ENCODE results near the gene SLF2. TPM values are rescaled to one million over a fixed set of nuclear protein-coding genes. Genes with fewer than 3 reads are reported as not detected.
A peak's percentile ranks its signal among the peaks of the same experiment; 100 is the strongest.

The SLF2 gene
- total RNA-seq, 1 experiment from 2014 or later: 50.1 TPM

DNA sequence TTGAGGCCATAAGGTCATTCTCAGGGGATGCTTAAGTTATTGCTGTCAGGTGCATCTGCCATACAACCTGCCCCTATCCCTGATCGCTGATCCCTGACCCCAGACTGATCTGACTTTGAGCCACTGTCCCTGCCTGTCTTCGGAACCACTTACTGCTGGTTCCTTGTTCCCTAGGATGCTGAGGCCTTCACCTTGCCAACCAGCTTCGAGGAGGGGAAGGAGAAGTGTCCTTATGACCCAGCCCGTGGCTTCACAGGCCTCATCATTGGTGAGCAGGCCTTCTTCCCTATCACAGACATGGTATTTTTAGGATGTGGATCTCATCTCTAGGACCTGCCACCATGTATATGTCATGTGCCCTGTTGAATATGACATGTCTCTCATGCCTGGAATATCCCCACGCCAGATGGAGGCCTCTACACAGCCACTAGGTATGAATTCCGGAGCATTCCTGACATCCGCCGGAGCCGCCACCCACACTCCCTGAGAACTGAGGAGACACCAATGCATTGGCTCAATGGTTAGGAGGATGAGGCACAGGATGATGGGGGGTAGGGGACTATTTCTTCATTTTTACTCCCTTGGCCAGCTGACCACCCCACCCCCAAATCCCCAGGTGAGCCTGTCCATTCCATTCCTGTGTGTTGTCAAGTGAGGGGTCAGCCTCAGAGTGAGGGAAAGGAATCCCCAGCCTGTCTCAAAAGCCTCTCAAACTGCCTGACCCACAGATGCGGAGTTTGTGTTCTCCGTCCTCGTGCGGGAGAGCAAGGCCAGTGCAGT, 65.5 kb downstream of the SLF2 start:
- Histone ChIP-seq H3K36me3 (peaks cover 28% of the 10 kb centered on the region), H3K4me3 (no peak overlapping the region), H3K4me1 (replicated peaks) (peaks cover 6% of the 10 kb centered on the region), H3K27me3 (replicated peaks) (no peaks in the 10 kb centered on the region), H3K27ac (no peak overlapping the region), H3K9me3 (replicated peaks) (no peaks in the 10 kb centered on the region)
- DNase-seq (ENCODE audit: low read depth in 1 of 2, low spot score in 2 of 2): peak in 1 of 2 experiments; percentile 30

- H3K4me3 ChIP-seq: no peak overlapping the region
- no peaks in the 10 kb centered on the region for H3K9me3 ChIP-seq (replicated peaks)
- H3K36me3 ChIP-seq: peaks cover 28% of the 10 kb centered on the region
- peaks cover 6% of the 10 kb centered on the region for H3K4me1 ChIP-seq (replicated peaks)
- H3K27ac ChIP-seq: no peak overlapping the region
- no peak for DNase-seq (ENCODE audit: low read depth in 1 of 2, low spot score in 2 of 2)
- no peaks in the 10 kb centered on the region for H3K27me3 ChIP-seq (replicated peaks)
These were observed 66.1 kb downstream of the SLF2 start for GRCh38 chr10:100978901-100979195.

DNA sequence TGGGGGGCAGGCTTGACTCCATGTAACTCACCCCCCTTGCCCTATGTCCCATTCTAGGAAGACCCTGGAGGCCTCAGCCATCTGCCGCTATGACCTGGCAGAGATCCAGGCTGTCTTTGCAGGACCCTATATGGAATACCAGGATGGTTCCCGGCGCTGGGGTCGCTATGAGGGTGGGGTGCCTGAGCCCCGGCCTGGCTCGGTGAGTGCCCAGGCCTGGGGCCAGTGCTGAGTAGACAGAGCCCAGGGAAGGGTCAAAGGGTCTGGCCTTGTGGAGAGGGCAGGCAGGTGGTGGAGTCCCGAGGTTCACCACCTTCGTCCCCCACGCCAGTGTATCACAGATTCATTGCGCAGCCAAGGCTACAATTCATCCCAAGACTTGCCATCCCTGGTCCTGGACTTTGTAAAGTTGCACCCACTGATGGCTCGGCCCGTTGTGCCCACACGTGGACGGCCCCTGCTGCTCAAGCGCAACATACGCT, 67.1 kb downstream of the SLF2 start:
- peak in 1 of 2 experiments; percentile 42 for DNase-seq (ENCODE audit: low read depth in 1 of 2, low spot score in 2 of 2)
- Histone ChIP-seq H3K27ac (no peak overlapping the region), H3K4me3 (no peak overlapping the region), H3K9me3 (replicated peaks) (no peaks in the 10 kb centered on the region), H3K36me3 (peaks cover 29% of the 10 kb centered on the region), H3K27me3 (replicated peaks) (no peaks in the 10 kb centered on the region), H3K4me1 (replicated peaks) (peaks cover 6% of the 10 kb centered on the region)

DNA sequence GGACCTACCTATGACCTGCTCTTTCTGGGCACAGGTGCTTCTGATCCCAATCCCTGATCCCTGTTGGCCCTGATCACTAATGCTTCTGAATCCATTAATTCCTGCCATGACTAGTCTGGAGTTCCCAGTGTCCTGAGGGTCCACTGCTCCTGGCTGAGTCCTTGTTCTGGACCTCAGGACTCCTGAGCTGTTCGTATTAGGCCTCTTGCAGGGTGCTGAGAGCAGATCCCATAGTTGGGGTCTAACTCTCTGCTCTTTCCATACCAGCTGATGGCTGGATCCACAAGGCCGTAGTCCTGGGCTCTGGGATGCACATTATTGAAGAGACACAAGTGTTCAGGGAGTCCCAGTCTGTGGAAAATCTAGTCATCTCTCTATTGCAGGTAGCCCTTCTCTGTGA, 67.5 kb downstream of the SLF2 start:
- Histone ChIP-seq H3K9me3 (replicated peaks) (no peaks in the 10 kb centered on the region), H3K36me3 (peaks cover 33% of the 10 kb centered on the region), H3K27ac (no peak overlapping the region), H3K4me1 (replicated peaks) (peaks cover 3% of the 10 kb centered on the region), H3K4me3 (no peak overlapping the region), H3K27me3 (replicated peaks) (no peaks in the 10 kb centered on the region)
- peak in 1 of 2 experiments; percentile 18 for DNase-seq (ENCODE audit: low read depth in 1 of 2, low spot score in 2 of 2)

GRCh38 chr10:100980711-100981110, 67.9 kb downstream of the SLF2 start:
- H3K4me1 ChIP-seq (replicated peaks): no peaks in the 10 kb centered on the region
- no peaks in the 10 kb centered on the region for H3K27me3 ChIP-seq (replicated peaks)
- H3K36me3 ChIP-seq: peaks cover 35% of the 10 kb centered on the region
- no peak overlapping the region for H3K27ac ChIP-seq
- no peak overlapping the region for H3K4me3 ChIP-seq
- H3K9me3 ChIP-seq (replicated peaks): no peaks in the 10 kb centered on the region
- peak in 1 of 2 experiments; percentile 28 for DNase-seq (ENCODE audit: low read depth in 1 of 2, low spot score in 2 of 2)

DNA sequence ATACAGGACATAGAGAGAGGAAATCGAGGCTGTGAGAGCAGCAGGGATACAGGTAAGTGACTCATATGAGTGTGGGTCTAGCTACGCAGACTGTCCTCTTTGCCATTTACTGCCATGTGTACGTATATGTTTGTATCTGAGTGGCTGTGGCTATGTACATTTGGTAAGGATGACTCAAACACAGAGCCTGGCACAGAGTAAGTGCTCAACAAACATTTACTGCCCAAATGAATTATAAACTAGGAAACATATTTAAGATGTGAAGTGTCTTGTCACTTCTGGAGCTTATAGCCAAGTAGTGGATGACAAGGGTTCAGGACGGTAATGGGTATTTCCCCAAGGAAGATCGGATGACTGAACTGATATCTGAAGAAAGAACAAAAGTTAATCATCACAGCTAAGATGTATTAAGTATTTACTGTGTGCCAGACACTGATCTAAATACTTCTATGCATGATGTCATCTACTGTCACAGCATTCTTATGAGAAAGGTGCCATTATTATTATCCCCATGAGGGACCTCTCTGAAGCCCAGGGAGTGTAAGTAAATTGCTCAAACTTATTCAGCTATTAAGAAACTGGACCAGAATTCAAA, 68.5 kb downstream of the SLF2 start:
- no peaks in the 10 kb centered on the region for H3K9me3 ChIP-seq (replicated peaks)
- H3K4me1 ChIP-seq (replicated peaks): peaks cover 3% of the 10 kb centered on the region
- H3K36me3 ChIP-seq: peaks cover 40% of the 10 kb centered on the region
- no peak for DNase-seq (ENCODE audit: low read depth in 1 of 2, low spot score in 2 of 2)
- H3K27me3 ChIP-seq (replicated peaks): no peaks in the 10 kb centered on the region
- no peak overlapping the region for H3K27ac ChIP-seq
- no peak overlapping the region for H3K4me3 ChIP-seq

DNA sequence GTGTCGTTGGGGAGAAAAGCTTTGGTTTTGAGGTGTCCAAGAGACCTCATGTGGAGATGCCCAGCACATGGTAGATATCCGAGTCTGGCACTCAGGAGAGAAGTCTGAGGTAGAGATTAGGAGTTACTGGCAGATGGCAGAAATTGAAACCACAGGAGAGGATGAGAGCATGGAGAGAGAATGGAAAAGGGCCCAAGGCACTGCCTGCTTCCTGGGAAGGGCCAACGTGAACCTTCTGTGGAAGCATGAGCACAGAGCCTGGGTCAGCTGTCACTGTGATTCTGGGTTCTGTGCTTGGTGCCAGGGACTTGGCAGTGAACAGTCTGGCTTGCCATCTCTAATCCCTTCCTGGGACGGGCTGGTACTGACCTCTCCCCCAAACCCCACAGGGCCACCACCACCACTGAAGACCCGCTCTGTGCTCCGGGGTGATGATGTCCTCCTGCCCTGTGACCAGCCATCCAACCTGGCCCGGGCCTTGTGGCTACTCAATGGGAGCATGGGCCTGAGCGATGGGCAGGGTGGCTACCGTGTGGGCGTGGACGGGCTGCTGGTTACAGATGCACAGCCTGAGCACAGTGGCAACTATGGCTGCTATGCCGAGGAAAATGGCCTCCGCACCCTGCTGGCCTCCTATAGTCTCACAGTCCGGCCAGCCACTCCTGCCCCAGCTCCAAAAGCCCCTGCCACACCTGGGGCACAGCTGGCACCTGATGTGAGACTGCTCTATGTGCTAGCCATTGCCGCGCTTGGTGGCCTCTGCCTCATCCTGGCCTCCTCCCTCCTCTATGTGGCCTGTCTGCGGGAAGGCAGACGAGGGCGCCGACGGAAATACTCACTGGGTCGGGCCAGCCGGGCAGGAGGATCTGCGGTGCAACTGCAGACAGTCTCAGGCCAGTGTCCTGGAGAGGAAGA, 70.4 kb downstream of the SLF2 start:
- peaks cover 54% of the 10 kb centered on the region for H3K36me3 ChIP-seq
- no peaks in the 10 kb centered on the region for H3K27me3 ChIP-seq (replicated peaks)
- no peak for DNase-seq (ENCODE audit: low read depth in 1 of 2, low spot score in 2 of 2)
- H3K27ac ChIP-seq: no peak overlapping the region
- H3K9me3 ChIP-seq (replicated peaks): no peaks in the 10 kb centered on the region
- no peak overlapping the region for H3K4me3 ChIP-seq
- H3K4me1 ChIP-seq (replicated peaks): peaks cover 15% of the 10 kb centered on the region

DNA sequence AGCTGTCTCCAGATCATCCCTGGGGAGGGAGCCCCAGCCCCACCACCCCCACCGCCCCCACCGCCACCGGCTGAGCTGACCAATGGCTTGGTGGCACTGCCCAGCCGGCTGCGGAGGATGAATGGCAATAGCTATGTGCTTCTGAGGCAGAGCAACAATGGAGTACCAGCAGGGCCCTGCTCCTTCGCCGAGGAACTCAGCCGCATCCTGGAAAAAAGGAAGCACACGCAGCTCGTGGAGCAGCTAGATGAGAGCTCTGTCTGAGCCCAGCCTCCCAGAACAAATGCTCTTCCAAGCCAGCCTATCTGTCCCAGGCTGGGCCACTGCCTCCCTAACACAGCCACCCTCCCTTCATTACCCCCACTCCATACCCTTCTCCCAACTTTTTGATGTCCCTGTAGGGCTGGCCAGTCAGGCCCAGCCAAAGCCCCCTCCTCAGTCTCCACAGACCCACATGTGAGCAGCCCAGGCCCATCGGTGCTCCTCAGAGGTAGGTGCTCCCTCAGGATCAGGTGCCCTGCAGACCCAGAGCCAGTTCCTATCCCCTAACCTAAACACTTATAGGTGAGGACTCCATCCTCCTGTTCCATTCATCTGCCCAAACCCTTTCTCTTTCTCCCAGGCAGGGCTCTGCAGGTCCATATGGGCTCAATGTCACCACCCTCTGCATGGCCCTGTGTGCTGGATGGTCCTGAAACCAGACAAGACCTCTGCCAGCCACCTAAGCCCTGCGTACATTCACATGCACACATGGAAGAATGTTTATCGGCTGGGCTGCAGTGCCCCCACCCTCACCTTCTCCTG, 71.3 kb downstream of the SLF2 start:
- no peaks in the 10 kb centered on the region for H3K9me3 ChIP-seq (replicated peaks)

GRCh38 chr10:100984672-100985177, 72.0 kb downstream of the SLF2 start:
- DNase-seq (ENCODE audit: low read depth in 1 of 2, low spot score in 2 of 2): no peak
- Histone ChIP-seq H3K27ac (no peak overlapping the region), H3K4me1 (replicated peaks) (peaks cover 16% of the 10 kb centered on the region), H3K27me3 (replicated peaks) (no peaks in the 10 kb centered on the region), H3K9me3 (replicated peaks) (no peaks in the 10 kb centered on the region), H3K4me3 (no peak overlapping the region), H3K36me3 (peaks cover 65% of the 10 kb centered on the region)

More for the DNA sequence above, 71.3 kb downstream of the SLF2 start:
- no peak for DNase-seq (ENCODE audit: low read depth in 1 of 2, low spot score in 2 of 2)
- Histone ChIP-seq H3K4me1 (replicated peaks) (peaks cover 16% of the 10 kb centered on the region), H3K4me3 (no peak overlapping the region), H3K36me3 (peaks cover 59% of the 10 kb centered on the region), H3K27me3 (replicated peaks) (no peaks in the 10 kb centered on the region), H3K27ac (no peak overlapping the region)

GRCh38 chr10:100985336-100985735, 72.6 kb downstream of the SLF2 start:
- H3K27ac ChIP-seq: no peak overlapping the region
- peaks cover 16% of the 10 kb centered on the region for H3K4me1 ChIP-seq (replicated peaks)
- DNase-seq (ENCODE audit: low read depth in 1 of 2, low spot score in 2 of 2): no peak
- H3K27me3 ChIP-seq (replicated peaks): no peaks in the 10 kb centered on the region
- H3K36me3 ChIP-seq: peaks cover 65% of the 10 kb centered on the region
- H3K9me3 ChIP-seq (replicated peaks): no peaks in the 10 kb centered on the region
- H3K4me3 ChIP-seq: no peak overlapping the region

DNA sequence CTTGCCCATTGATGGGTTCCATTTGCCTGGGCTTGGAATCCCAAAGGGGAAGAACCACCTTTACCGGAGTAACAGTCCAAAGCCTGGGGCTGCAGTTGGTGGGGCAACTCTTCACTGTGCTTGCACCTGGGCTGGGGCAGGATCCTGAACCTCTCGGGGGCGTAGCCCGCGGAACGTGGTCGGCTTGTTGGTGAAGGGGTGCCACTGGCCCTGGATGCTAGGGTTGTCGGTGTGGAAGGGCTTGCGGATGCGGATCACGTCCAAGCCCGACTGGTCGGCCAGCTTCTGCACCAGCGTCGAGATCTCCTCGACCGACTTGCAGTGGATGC, 73.8 kb downstream of the SLF2 start:
- Histone ChIP-seq H3K4me3 (peak overlapping the region; percentile 90), H3K9me3 (replicated peaks) (no peaks in the 10 kb centered on the region), H3K27ac (no peak overlapping the region), H3K4me1 (replicated peaks) (peaks cover 16% of the 10 kb centered on the region), H3K36me3 (peaks cover 68% of the 10 kb centered on the region), H3K27me3 (replicated peaks) (no peaks in the 10 kb centered on the region)
- DNase-seq (ENCODE audit: low read depth in 1 of 2, low spot score in 2 of 2): no peak

DNA sequence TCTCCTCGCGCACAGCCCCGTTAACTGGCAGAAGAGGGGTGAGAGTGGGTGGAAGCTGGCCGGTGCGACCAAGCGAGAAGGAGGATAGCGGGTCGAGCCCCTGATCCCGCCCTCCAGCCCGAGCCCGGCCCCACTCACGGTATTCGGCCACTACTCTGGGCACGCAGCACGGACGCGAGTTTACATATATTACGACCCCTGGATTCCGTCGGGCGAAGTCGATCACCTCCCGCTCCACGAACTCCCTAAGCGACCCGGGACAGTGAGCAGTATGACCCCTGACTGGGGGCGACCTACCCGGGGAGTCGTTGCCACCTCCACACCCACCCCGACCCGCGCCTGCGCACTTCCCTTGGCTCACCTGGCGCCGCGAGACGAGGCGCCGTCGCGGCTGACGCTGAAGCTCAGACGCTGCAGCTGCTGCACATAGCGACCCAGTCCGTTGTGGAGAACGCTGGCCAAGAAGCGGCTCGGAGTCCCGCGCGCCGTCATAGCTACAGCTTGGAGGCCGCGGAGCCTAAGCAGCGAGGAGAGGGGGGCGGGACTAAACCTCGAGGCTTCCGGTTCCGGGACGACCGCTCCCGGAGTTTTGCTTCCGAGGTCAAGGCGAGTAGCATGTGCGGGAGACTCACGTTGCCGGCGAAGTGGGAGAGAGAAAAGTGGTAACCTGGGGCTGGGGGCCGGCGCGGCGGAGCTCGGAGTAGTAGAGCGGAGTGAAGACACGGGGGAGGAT, 74.4 kb downstream of the SLF2 start, which contains the start of the genes MRPL43 and TWNK:
Gene MRPL43 (minus strand): TSS at position 546 of the 733 bp plus-strand sequence. CDS start 54 bp downstream, at position 492.
Gene TWNK (plus strand): TSS at position 592 of the 733 bp plus-strand sequence. CDS start 668 bp downstream, outside the sequence.
- peaks cover 66% of the 10 kb centered on the region for H3K36me3 ChIP-seq
- H3K4me3 ChIP-seq: peak within 1 kb of the TSS; percentile 90
- peaks cover 16% of the 10 kb centered on the region for H3K4me1 ChIP-seq (replicated peaks)
- H3K27me3 ChIP-seq (replicated peaks): no peaks in the 10 kb centered on the region
- DNase-seq (ENCODE audit: low read depth in 1 of 2, low spot score in 2 of 2): peak; percentile 75 to 80
- no peaks in the 10 kb centered on the region for H3K9me3 ChIP-seq (replicated peaks)
- no peak within 1 kb of the TSS for H3K27ac ChIP-seq
